Raji (cell line): Measurements from ENCODE around the gene THSD4.

Experiments
- POLR2A ChIP-seq: IDR thresholded peaks from 2 replicates; pipeline ENCODE4 v1.6.1; 2011; ENCODE audit warnings: low read depth, low read length, control low read depth; ENCODE audit not compliant: insufficient read depth

The THSD4 gene

DNA sequence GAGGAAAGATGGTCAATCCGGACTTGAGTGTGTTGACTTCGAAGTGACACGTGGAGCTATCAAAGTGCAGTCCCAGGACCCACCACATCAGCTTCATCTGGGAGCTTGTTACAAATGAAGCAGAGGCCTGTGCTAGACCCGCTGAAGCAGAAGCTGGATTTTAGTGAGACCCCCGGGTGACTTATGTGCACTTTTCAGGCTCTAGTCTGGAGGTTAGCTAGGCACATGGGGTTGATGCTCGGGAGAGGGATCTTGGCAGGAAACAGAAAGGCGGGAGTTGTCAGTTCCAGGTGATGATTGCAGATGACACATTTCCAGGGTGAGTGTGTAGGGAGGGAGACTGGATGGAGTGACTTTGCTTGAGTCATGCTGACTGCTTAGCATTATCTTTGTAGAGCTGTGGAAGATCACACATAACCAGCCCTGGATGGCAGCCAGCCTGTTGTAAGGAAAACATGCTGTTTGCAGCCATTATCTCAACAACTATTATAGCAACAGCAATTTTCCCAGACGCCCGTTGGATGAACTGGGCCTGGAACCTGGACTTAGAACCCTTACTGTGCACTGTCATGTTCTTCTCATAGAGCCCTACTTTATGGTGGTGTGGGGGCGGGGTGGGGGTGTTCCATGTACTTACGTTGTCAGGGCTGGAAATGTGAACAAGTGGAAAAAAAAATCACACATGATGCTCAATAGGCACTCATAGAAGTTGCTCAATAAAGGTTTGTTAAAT is 122.4 kb downstream of the THSD4 start:
- TF ChIP-seq POLR2A: no peak

DNA sequence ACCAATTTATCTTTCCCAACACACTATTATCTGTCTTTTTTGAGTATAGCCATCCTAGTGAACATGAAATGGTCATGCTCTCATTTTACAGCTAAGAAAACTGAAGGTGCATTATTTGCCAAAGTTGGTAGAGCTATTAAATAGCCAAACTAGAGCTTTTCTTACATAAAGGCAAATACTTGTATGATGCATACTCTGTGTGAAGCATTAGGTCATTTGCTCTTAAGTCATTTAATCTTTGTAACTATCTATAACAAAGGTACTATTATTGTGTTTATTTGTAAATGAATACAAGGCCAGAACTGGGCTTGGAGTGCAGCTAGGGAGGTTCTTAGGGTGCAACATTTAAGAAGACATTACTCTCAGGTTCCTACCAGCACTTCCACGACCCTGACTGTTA is 123.7 kb downstream of the THSD4 start:
- TF ChIP-seq POLR2A: no peak

DNA sequence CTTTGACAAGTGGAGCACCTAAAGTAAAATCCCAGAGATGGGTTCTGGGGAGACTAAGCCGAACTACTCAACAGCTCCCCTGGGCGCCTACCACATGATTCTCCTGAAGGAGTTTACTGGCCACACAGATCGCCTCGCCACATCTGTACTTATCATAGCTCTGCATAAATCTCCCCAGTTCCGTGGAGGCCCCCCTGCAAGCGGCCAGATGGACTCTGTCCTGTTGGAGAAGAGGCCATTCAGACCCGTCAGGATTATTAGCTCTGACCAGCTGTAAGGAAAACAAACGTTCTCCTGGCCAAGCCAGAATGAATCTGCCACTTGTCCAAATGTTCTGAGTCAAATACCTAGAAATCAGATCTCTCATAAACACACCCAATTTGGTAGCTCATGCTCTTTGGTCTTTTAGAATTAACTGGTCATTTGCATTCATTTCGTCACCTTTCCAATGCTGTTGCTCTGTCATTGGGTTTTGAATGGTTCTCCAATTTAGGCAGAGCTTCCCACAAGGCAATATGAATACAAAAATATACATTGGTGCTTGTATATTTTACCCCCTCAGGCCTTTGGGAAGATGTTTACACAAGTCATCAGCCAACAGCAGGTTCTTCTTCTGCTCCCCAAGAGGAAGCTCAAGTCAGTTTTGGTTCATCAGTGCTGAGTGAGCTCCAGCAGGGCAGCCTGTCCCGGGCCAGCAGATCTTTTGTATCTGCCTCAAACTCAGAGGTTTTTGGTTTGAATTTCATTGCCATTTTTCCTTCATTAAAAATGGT is 124.5 kb downstream of the THSD4 start:
- no peak for TF ChIP-seq POLR2A

DNA sequence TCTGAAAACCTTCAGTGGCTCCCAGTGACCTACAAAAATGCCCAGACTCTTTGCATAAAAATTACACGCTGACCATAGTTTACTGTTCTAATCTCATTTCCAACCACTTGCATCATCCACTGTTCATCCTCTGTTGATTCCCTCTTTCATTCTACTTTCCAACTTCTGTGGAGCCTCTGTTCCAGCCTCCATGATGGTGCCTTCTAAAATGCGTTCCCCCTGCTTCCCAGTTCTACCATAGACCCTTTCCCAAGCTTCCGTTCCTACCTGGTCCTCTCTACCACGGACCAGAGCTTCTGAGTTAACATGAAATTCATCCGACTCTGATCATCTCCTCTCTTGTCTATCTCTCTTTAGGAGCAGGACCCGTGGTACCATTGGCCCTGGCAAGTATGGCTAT is 127.0 kb downstream of the THSD4 start:
- no peak for TF ChIP-seq POLR2A

DNA sequence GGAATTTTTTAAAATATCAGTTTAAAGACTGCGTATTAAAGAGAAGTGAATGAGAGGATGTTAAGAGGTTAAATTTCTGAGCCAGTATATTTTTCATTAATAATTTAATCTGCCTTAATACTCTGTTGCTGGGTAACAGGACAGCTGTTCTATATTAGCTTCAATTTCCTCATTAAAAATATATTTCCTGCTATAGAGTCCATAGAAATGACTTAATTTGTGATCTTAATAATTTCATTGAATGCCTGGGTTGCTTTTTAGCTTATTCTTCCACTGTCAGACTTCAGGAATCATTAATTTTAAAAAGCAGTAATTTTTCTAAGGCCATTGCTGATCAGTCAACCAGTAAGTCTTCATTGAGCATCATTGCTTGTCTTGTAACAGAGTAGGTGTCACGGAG is 129.0 kb downstream of the THSD4 start:
- no peak for TF ChIP-seq POLR2A

DNA sequence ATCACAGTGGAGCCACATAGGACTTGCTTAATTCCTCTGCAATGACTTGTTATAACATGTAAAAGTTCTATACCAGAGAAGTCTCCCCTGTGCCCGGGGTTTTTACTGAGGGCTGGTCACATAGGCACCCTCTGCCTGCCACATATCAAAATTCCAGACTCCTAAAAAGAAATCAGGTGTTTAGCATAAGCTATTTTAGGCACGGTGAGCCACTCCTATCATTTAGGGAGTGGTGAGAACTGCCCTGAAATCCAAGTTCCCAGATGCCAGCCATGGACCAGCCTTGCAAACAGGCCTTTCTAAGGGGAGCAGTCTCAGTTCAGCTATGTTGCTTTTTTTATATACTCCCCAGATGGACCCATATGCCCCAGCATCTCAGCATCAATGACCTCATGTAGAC is 130.3 kb downstream of the THSD4 start:
- no peak for TF ChIP-seq POLR2A

DNA sequence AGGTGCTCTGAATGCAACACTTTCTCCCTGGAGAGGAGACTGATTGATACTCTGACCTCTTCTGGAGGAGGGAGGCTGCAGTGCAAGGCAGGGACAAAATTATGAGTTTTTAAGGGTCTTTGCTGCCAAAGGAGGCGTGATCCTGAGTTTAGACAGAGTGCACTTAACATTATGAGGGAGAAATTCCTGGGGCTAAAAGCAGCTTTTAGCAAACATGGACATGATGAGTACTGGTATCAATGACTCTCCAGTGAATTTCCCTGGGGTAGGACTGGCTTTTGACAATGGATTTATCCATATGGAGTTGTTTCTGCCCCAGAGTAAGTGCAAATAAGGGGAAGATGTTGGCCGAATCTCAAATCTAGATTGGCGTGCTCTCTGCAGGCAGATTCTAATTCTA is 133.1 kb downstream of the THSD4 start:
- no peak for TF ChIP-seq POLR2A

DNA sequence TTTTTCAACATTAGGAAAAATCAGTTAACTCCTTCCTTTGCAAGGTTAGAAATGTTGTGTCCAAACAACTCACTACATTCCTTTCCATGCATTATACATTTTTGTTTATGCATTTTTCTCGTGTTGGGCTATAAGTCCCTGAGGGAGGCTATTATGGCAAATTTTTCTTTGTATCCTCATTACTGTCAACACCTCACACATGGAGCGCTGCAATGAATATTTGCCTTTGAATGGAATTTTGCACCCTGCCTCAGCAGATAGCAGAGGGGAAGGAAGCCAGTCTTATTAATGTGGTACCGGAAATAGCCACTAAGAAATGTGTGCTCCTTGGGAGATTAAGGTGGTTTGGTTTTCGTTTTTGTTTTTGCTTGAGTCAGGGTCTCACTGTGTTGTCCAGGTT is 134.7 kb downstream of the THSD4 start:
- TF ChIP-seq POLR2A: no peak

DNA sequence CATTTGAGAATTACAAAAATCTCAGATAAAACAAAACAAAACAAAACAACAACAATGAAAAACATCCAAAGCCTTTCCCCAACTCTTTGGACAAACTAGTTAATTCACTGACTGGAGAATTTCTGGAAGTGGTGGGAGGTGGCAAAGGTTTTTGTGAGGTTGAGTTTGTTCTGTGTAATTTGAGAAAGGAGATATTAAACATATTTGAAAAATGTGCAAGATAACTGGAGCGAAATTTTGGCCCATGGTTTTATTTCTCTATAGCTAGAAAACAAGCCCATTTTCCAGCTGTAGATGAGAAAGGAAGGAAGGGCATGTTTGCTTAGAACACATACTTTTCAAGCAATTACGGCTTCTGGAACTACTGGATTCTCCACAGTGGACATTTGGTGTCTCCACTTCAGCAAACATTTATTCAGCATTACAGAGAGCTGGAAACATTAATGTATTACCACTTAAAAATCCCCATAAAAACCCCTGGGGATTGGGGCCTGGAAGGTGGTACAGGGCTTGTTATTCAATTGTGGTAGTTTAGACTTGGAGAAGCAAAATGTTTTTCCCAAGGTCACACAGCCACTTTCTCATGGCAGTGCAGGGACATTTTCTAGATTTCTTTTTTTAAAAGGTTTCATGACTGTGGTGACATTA is 135.8 kb downstream of the THSD4 start:
- no peak for TF ChIP-seq POLR2A

DNA sequence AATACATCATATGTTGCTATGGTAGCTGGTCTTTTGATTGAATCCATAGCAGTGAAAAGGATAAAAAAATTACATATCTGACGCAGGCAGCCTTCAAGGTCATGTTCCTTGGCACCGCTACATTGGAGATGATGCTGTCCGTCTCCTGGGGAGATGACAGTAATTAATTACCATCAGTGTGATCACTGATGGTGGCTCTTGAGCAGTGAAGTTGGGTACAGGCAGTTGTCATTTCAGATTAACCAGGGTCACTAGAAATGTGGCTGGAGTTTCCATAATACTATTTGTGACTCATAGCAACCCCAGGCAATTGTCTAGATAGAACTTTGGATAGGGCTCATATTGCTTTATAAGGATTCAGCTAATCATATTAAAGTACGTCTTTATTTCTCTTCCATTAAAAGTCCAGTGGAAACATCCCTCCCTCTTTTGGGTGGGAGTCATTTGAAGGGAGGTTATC is 136.3 kb downstream of the THSD4 start:
- no peak for TF ChIP-seq POLR2A

DNA sequence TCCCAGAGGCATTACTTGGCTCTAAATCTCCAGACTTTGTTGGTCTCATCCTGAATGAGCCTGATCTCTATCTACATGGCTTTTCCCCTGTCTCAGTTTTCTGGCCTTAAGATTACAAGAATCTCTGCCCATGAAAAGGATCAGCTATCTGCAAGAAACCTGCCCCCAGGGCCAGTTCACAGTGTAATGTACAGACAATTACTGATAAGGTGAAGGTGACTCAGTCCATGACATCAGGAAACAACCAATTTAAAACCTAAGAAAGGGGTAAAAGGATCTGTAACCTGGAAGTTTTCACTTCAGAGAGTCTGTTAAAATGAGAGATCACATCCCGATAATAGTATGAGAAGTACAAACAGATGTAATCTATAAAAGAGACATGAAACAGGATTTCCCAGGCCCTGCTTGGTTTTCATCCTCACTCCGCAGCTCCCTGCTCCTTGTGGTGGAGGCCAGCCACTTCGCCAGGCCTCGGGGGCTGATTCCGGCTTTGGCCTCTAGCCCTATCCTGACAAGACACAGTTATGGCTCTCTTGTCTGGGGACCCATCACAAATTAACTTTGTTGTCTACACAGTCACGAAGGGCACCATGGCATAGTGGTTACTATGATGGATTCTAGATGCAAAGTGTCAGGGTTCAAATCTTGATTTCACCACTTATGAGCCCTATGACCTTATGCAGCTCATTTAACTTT is 136.9 kb downstream of the THSD4 start:
- no peak for TF ChIP-seq POLR2A

DNA sequence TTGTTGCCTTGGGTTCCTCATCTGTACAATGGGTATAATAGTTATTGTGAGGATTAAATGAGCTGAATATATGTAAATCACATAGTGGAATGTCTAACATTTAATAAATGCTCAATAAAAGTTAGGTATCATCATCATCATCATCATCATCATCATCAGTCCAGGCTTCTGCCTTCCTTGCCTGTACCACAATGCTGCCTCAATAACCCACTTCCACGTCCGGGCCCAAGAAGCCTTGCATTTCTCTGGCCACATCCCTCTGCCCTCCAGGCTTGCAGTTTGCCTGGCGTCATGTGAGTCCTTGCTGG is 137.4 kb downstream of the THSD4 start:
- no peak for TF ChIP-seq POLR2A

DNA sequence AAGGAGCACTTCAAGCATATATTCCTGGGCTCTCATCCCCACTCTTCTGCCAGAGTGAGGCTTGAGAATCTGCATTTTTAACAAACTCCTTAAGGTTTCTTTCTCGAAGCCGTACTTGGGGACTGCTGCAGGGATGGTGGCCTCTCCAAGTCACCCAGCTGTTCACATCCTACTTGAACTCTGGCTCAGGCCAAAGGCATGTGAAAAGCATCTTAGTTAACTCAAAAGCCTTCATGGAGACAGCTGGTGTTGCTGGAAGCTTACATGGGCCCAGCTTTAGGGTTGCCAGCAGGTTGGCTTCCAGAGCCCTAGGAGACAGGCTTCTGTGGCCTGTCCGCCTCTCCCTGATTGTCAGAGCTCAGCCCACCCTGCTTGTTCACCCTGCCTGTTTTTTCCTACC is 139.2 kb downstream of the THSD4 start:
- no peak for TF ChIP-seq POLR2A

DNA sequence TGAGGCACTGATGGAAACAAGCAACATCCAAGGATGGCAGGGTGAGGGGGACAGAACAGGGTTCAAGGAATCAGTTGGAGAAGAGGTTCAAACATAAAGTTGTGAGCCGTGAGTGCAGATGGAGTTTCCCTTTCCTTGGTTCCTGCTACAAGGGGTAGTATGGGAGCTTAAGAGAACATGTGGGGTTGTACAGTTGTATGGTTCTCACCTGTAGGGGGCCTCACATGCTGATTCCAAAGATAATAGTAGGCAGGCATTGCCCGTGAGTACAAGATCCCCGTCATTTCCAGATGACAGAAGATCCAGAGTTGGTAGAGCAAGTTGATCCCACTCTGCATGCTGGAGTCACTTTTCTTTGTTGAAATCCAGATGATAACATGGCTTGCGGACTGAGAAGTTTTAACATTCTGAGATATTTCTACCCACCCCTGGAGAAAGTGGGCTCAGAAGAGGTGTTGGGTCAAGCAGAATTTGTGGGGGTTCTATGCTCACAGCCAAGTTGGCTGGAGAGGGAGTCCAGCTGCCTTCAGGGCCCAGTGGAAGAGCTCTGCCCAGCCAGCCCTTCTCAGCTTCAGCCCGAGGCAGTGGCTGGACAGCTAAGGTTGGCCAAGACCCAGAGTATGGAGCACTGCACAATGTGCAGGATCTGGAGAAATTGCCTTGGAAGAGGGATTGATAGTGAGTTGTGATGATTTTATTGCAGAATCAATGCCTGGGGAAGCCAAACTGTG is 141.8 kb downstream of the THSD4 start:
- no peak for TF ChIP-seq POLR2A

DNA sequence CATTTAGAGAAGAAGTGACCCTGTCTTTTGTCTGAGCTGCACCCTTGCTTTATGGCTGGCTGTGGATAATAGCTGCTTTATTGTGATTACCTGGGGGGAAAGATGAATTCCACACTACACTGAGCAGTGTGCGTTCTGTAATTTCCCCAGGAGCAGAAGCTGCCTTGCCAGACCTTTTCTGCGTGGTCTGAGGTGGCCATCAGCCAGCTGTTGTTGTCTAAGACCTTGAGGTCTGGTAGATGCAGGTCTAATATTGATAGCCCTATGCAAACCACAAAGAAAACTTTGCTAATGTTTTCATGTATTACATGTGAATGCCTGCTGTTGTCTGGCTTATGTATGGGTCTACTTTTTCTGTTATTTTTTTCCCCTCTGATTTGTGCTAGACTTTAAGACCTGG is 144.6 kb downstream of the THSD4 start:
- TF ChIP-seq POLR2A: no peak
